ENCODE results near the gene DNAJA2. TPM values are rescaled to one million over a fixed set of nuclear protein-coding genes. Genes with fewer than 3 reads are reported as not detected.
"Not testable (repeated sequence)": the region's sequence is repeated elsewhere in the genome, so short reads cannot be mapped to it uniquely, and the experiment has no call there.

DNAJA2 gene
- total RNA-seq, 4 donors from 2014 or later = 30.5 to 45.7 (median 36.5) TPM

- Histone ChIP-seq H3K27me3 (no peaks in the 10 kb centered on the region), H3K36me3 (no peaks in the 10 kb centered on the region), H3K9me3 (no peaks in the 10 kb centered on the region), H3K27ac (no peak overlapping the region), H3K4me3 (no peak overlapping the region), H3K4me1 (no peaks in the 10 kb centered on the region)
- peak in 1 of 3 donors; percentile 27 for DNase-seq
- TF ChIP-seq POLR2A (IDR thresholded peaks at IDR 0.05) (no peak), CTCF (IDR thresholded peaks at IDR 0.05) (no peak)
Measured at GRCh38 chr16:46948548-46949166, 24.8 kb downstream of the DNAJA2 start.

GRCh38 chr16:46947900-46948547, 25.4 kb downstream of the DNAJA2 start:
- Histone ChIP-seq H3K9me3 (no peaks in the 10 kb centered on the region), H3K4me3 (no peak overlapping the region), H3K36me3 (no peaks in the 10 kb centered on the region), H3K4me1 (no peaks in the 10 kb centered on the region), H3K27ac (no peak overlapping the region), H3K27me3 (no peaks in the 10 kb centered on the region)
- peak in 1 of 3 donors; percentile 38 for DNase-seq
- TF ChIP-seq POLR2A (IDR thresholded peaks at IDR 0.05) = no peak
- peak in 4 of 6 experiments; percentile 39 to 48 (median 44) for TF ChIP-seq CTCF (IDR thresholded peaks at IDR 0.05)

GRCh38 chr16:46944713-46945112, 28.8 kb downstream of the DNAJA2 start:
- H3K27ac ChIP-seq, H3K4me3 ChIP-seq, H3K9me3 ChIP-seq, H3K4me1 ChIP-seq, H3K36me3 ChIP-seq, H3K27me3 ChIP-seq: not testable (repeated sequence)
- peak in 1 of 3 donors; percentile 7 for DNase-seq

- TF ChIP-seq POLR2A (IDR thresholded peaks at IDR 0.05) (no peak), CTCF (IDR thresholded peaks at IDR 0.05) (no peak)
- DNase-seq = no peak
- H3K27ac ChIP-seq = no peak overlapping the region
- no peaks in the 10 kb centered on the region for H3K27me3 ChIP-seq
- H3K4me3 ChIP-seq = no peak overlapping the region
- no peaks in the 10 kb centered on the region for H3K9me3 ChIP-seq
- H3K4me1 ChIP-seq = no peaks in the 10 kb centered on the region
- no peaks in the 10 kb centered on the region for H3K36me3 ChIP-seq
Measured at GRCh38 chr16:46937536-46937935, 35.9 kb downstream of the DNAJA2 start.

- peak in 2 of 3 donors; percentile 48 to 54 for DNase-seq
- TF ChIP-seq CTCF (IDR thresholded peaks at IDR 0.05) (no peak), POLR2A (IDR thresholded peaks at IDR 0.05) (no peak)
- no peaks in the 10 kb centered on the region for H3K9me3 ChIP-seq
Measured at GRCh38 chr16:46932802-46933201, 40.7 kb downstream of the DNAJA2 start.

GRCh38 chr16:46930861-46931260, 42.6 kb downstream of the DNAJA2 start:
- no peak overlapping the region for H3K27ac ChIP-seq
- DNase-seq = no peak
- peaks cover 0 to 6% (median 0%) of the 10 kb centered on the region in 4 donors for H3K4me1 ChIP-seq
- no peaks in the 10 kb centered on the region for H3K27me3 ChIP-seq
- no peaks in the 10 kb centered on the region for H3K36me3 ChIP-seq
- H3K4me3 ChIP-seq = no peak overlapping the region
- TF ChIP-seq CTCF (IDR thresholded peaks at IDR 0.05) = no peak
- no peaks in the 10 kb centered on the region for H3K9me3 ChIP-seq

More at GRCh38 chr16:46932802-46933201, 40.7 kb downstream of the DNAJA2 start:
- Histone ChIP-seq H3K27ac (no peak overlapping the region), H3K27me3 (no peaks in the 10 kb centered on the region), H3K4me1 (peaks cover 0 to 6% (median 0%) of the 10 kb centered on the region in 4 donors), H3K4me3 (no peak overlapping the region), H3K36me3 (no peaks in the 10 kb centered on the region)
